Endothelial cell of umbilical vein (primary cell): ENCODE data around the gene SEMA4D.

ENCODE experiments used
- CTCF ChIP-seq, 2 donors: IDR thresholded peaks; 1 replicate in 1 of 2; 2 replicates in 1 of 2; pipeline ENCODE4 v1.5.1; 2011; ENCODE audit warnings: low read length in 2 of 2, mild to moderate bottlenecking in 2 of 2, moderate library complexity in 2 of 2, control low read depth in 1 of 2, inconsistent platforms in 1 of 2, low read depth in 1 of 2; ENCODE audit not compliant: insufficient read depth in 1 of 2; ENCODE audit errors: extremely low read depth in 1 of 2
- EZH2 ChIP-seq: IDR thresholded peaks from 2 replicates; pipeline ENCODE4 v1.6.1; 2012; ENCODE audit warnings: borderline replicate concordance, low read depth, mild to moderate bottlenecking, moderate library complexity, low read length, inconsistent platforms; ENCODE audit not compliant: severe bottlenecking
- MAX ChIP-seq: IDR thresholded peaks from 2 replicates; pipeline ENCODE4 v1.6.1; 2011; ENCODE audit not compliant: insufficient read depth, insufficient read length
- MYC ChIP-seq: IDR thresholded peaks from one replicate; pipeline ENCODE4 v1.6.1; 2011; ENCODE audit warnings: mild to moderate bottlenecking, low read depth, low read length
- POLR2A ChIP-seq: IDR thresholded peaks from 2 replicates; pipeline ENCODE4 v1.6.1; 2012; ENCODE audit warnings: low read depth, mild to moderate bottlenecking, control low read depth, low read length
- POLR2AphosphoS5 ChIP-seq: IDR thresholded peaks from 2 replicates; pipeline ENCODE4 v1.6.1; 2012; ENCODE audit warnings: low read depth, mild to moderate bottlenecking, control low read depth, low read length, moderate library complexity; ENCODE audit not compliant: insufficient read depth

- TF ChIP-seq CTCF (IDR thresholded peaks at IDR 0.05; ENCODE audit: extremely low read depth in 1 of 2, insufficient read depth in 1 of 2, low read depth in 1 of 2, low read length in 2 of 2): no peak
- TF ChIP-seq POLR2AphosphoS5: no peak
- TF ChIP-seq MAX: no peak
- TF ChIP-seq EZH2: no peak
- no peak for TF ChIP-seq POLR2A
- no peak for TF ChIP-seq MYC
Measured at GRCh38 chr9:89439571-89439970, 58.3 kb downstream of the SEMA4D start.
